HG03108 (cell line): Measurements from ENCODE around the gene DCLRE1B.

Experiments used
- ATAC-seq: cut with Tn5 transposase; IDR thresholded peaks from one replicate; pipeline ENCODE4 v1.9.1; 2021; ENCODE audit warnings: moderate library complexity; ENCODE audit not compliant: unreplicated experiment

DCLRE1B gene

GRCh38 chr1:113886417-113887401 lies 18.4 kb upstream of the DCLRE1B start:
- no peak for ATAC-seq

- no peak for ATAC-seq
Observed at GRCh38 chr1:113887402-113888175, 17.5 kb upstream of the DCLRE1B start, which contains the start of gene BCL2L15. Gene BCL2L15, minus strand, starts transcription at chr1:113887581. Its CDS starts 206 bp downstream, at chr1:113887375.

- ATAC-seq: no peak
Observed at GRCh38 chr1:113890816-113891215, 14.3 kb upstream of the DCLRE1B start.

GRCh38 chr1:113891631-113892220 lies 13.4 kb upstream of the DCLRE1B start:
- ATAC-seq: no peak

- no peak for ATAC-seq
Observed at GRCh38 chr1:113893267-113893666, 11.9 kb upstream of the DCLRE1B start.

DNA sequence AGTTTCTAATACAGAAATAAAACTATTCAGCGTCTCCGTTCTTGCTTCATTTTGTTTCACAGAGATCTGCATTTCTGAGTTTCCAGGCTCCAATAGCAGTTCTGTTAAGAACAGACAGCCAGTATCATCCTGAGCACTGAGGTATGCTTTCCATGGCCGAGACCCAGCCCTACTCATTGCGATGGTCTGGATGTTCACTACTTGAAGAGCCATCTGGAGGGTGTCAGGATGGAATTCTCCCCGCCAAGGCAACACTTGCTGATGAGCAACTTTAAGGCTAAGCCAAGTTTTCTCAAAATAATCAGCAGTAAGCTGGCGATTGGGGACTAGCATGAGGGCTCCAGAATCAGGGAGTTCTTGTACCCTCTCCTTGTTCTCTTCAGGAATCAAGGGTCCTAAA lies 10.0 kb upstream of the DCLRE1B start:
- no peak for ATAC-seq

DNA sequence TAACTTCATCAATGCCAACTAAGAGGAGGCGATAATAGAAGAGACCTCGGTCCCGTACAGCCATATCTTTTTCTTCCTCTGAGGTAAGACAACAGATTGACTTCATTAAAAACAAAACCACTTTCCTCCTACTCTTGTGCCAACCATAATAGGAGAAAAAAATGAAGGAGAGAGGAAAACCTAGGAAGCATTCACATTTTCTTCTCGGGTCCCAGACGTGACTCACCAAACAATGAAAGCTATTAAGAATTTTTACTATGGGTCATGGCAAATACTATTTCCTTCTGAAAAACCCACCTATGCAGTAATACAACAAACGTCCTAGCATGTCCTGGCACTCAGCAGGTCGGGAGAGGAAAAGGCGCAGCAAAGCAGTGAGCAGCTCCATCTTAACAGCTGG lies 9.2 kb upstream of the DCLRE1B start:
- no peak for ATAC-seq

- no peak for ATAC-seq
Observed at GRCh38 chr1:113898241-113898814, 6.8 kb upstream of the DCLRE1B start.

DNA sequence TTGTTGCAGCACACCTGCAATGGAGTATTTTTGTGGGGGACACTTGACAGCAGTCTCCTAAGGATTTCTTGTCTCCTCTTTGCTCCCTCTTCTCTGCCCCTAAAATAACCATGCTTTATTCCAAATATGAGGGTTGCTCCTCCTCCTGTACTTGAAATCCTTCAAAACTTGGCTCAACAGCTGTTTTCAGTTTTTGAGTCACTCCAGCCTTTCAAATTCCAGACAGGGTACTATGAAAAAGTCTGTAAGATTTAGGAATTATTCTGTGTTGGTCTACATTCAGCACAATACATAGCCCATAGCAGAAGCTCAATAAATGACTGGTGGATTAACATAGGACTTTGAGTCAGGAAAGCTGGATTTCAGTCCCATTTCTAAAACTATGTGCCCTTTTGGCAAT lies 6.0 kb upstream of the DCLRE1B start:
- ATAC-seq: no peak

- no peak for ATAC-seq
Observed at GRCh38 chr1:113901191-113901590, 3.9 kb upstream of the DCLRE1B start.

GRCh38 chr1:113903501-113904292 lies 1.4 kb upstream of the DCLRE1B start:
- ATAC-seq: no peak

DNA sequence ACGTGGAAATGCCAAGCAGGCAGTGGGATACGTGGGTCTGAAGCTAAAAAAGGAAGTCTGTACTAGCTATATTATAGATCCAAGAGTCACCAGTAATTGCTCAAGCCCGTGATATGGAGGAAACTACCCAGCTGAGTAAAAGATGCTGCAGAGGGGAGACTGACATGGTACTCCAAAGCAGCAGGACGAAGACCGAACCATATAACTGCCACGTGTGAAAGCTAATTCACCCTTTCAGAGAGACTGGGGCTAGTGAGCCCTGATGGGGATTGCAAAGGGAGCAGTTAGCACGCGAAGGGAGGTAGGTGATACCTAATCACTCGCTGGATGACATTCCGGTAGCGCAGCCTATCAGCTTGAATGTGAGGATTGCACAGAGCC lies 843 bp upstream of the DCLRE1B start:
- peak; percentile 20 for ATAC-seq

DNA sequence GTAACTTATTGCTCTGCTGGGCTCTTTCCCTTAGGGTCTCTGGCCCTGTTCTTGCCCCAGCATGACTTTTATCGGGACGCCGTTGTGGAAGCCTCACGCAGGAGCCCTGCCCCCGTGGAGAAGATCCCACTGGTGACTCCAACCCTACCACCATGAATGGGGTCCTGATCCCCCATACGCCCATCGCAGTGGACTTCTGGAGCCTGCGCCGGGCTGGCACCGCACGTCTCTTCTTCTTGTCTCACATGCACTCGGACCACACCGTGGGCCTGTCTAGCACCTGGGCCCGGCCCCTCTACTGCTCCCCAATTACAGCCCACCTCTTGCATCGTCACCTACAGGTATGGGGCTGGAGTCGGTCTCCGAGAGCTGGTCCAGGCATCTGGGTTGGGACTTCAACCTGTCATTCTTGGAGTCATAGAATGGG lies 322 bp downstream of the DCLRE1B start:
- peak; percentile 1 for ATAC-seq

DNA sequence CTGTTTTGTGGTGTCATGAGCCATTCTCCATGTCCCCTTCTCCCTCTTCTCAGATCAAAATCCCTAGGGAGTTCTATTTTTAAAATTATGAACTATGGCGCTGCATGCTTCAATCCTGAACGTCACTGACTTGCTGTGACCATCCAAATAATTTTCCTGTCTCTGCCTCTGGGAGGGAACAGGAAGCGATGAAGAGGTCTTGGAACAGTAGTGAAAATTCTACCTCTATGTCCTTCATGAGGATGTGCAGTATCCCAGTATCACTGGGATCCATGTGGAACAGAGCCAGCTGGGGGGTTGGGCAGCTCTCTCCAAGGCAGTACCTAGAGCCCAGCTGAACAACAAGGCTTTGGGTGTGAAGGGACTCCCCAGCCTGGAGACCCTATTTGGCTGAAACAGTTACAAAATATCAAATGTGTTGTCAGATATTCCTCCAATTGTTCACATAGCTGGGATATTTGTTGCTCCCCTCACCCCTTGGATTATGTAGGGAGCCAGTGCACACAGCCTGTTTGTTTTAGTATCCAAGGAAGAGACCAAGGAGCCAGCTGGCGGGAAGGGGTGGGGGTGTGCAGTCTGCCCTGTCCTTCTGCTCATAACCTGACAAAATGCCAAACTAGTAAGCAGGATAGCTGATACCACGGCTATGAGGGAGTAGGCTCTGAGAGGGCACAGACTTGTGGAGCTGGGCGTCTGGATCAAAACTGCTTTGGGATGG lies 7.6 kb downstream of the DCLRE1B start:
- no peak for ATAC-seq

DNA sequence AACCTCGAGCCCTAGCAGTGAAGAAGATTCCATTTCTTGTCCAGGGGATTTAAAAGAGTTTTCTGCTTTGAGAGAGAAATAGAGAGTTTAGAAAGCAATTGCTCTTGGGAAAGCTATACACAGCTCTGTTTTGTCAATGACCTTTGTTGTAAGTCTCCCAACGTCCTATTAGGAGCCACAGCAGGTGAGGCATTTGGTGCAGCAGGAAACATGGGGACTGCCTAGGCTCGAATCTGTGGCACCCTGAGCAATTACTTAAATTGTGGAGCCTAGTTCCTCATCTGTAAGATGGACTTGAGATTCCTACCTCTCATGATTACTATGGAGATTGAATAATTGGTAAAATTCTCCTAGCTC lies 8.2 kb downstream of the DCLRE1B start:
- no peak for ATAC-seq

DNA sequence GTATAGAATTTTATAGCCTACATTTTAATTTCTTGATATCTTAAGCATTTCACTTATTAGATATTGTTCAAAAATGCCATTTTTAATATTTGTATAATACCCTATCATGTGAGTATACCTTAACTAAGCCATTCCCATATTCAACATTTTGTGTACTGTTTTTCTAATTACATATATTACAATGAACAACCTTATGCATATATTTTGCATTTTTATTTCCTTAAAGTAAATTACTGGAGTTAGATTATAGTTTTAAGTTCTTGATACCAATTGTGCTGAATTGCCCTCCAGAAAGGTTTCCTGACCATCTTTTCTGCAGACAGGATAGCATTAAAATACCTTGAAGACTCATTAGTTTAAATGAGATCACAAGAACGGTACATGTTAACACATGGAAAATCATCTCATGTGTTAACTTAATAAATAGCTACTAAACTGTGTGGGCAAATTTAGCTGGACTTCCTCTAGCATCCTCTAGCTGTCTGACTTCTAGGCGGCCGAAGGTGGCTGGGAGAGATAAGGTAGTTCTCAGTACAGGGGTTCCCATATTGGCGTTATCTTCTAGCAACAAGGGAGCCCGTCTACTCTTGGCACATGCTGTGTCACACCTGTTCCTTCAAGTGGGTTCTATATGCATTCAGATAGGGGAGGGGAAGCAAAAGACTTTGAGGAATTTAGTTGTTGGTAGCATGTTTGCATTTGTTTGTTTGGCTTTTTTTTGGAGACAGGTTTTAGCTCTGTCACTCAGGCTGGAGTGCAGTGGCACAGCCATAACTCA lies 8.9 kb downstream of the DCLRE1B start:
- ATAC-seq: no peak

DNA sequence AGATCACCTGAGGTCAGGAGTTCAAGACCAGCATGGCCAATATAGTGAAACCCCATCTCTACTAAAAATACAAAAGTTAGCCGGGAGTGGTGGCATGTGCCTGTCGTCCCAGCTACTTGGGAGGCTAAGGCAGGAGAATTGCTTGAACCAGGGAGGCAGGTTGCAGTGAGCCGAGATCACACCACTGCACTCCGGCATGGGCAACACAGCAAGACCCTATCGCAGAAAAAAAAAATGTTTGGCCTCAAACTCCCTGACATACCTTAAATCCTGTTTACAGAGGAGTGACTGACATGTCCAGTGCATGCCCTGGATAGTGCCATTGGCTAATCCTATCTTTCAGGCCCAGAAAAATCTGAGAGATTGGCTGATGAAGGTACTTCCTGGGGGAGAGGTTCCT lies 11.8 kb downstream of the DCLRE1B start:
- no peak for ATAC-seq

- no peak for ATAC-seq
Observed at GRCh38 chr1:113917400-113918082, 12.4 kb downstream of the DCLRE1B start.
